ENCODE data around the gene CRTC2.
"Not testable (repeated sequence)": the region's sequence is repeated elsewhere in the genome, so short reads cannot be mapped to it uniquely, and the experiment has no call there.

The CRTC2 gene

GRCh38 chr1:153922972-153923925 lies 35.2 kb downstream of the CRTC2 start, which contains the start of gene GATAD2B:
Gene GATAD2B (minus strand): TSS chr1:153922972. CDS start chr1:153828347, 94,625 bp downstream.
- peak; percentile 87 for DNase-seq

GRCh38 chr1:153922076-153922971 lies 36.1 kb downstream of the CRTC2 start:
- no peak for DNase-seq

GRCh38 chr1:153921803-153922075 lies 36.7 kb downstream of the CRTC2 start:
- no peak for DNase-seq

- no peak for DNase-seq
Measured at GRCh38 chr1:153921080-153921802, 37.2 kb downstream of the CRTC2 start.

- no peak for DNase-seq
Measured at GRCh38 chr1:153919876-153920852, 38.2 kb downstream of the CRTC2 start.

GRCh38 chr1:153916297-153916696 lies 42.1 kb downstream of the CRTC2 start:
- no peak for DNase-seq

- no peak for DNase-seq
Measured at GRCh38 chr1:153912349-153912748, 46.1 kb downstream of the CRTC2 start.

GRCh38 chr1:153910560-153910959 lies 47.9 kb downstream of the CRTC2 start:
- not testable (repeated sequence) for DNase-seq

- no peak for DNase-seq
Measured at GRCh38 chr1:153908071-153908470, 50.3 kb downstream of the CRTC2 start.

GRCh38 chr1:153907134-153907533 lies 51.3 kb downstream of the CRTC2 start:
- DNase-seq: no peak

- DNase-seq: no peak
Measured at GRCh38 chr1:153906396-153906795, 52.0 kb downstream of the CRTC2 start.

GRCh38 chr1:153905908-153906307 lies 52.5 kb downstream of the CRTC2 start:
- DNase-seq: not testable (repeated sequence)

GRCh38 chr1:153903841-153904455 lies 54.5 kb downstream of the CRTC2 start:
- DNase-seq: no peak

GRCh38 chr1:153899509-153899908 lies 58.9 kb downstream of the CRTC2 start:
- no peak for DNase-seq
